Measurements from ENCODE around the gene RNF187.

RNF187 gene

GRCh38 chr1:228542376-228542775 lies 55.2 kb downstream of the RNF187 start:
- no peak for TF ChIP-seq GLIS3 (CRISPR knock-in tag; IDR thresholded peaks at IDR 0.05)
- no peak for TF ChIP-seq SNAI2 (CRISPR knock-in tag; IDR thresholded peaks at IDR 0.05)
- no peak for TF ChIP-seq ZNF70 (CRISPR knock-in tag; IDR thresholded peaks at IDR 0.05)
- no peak for TF ChIP-seq ARNTL (CRISPR knock-in tag; IDR thresholded peaks at IDR 0.05; ENCODE audit: borderline replicate concordance, low read depth)
- no peak for TF ChIP-seq RARB (CRISPR knock-in tag; IDR thresholded peaks at IDR 0.05)
- TF ChIP-seq ZNF565 (CRISPR knock-in tag; conservative IDR thresholded peaks at IDR 0.05; ENCODE audit: low read depth): no peak
- no peak for TF ChIP-seq TOX (CRISPR knock-in tag; IDR thresholded peaks at IDR 0.05; ENCODE audit: borderline replicate concordance)
- no peak for TF ChIP-seq CREB5 (CRISPR knock-in tag; IDR thresholded peaks at IDR 0.05; ENCODE audit: low read depth)
- TF ChIP-seq TCF4 (CRISPR knock-in tag; IDR thresholded peaks at IDR 0.05; ENCODE audit: borderline replicate concordance): no peak
- no peak for TF ChIP-seq PATZ1 (CRISPR knock-in tag; IDR thresholded peaks at IDR 0.05; ENCODE audit: borderline replicate concordance)
- no peak for TF ChIP-seq OSR1 (CRISPR knock-in tag; IDR thresholded peaks at IDR 0.05)
- TF ChIP-seq ZFP30 (CRISPR knock-in tag; IDR thresholded peaks at IDR 0.05): no peak
- no peak for TF ChIP-seq CSDC2 (CRISPR knock-in tag; IDR thresholded peaks at IDR 0.05)
- no peak for TF ChIP-seq TSHZ2 (CRISPR knock-in tag; IDR thresholded peaks at IDR 0.05)
- no peak for ATAC-seq

GRCh38 chr1:228542981-228543380 lies 55.8 kb downstream of the RNF187 start:
- TF ChIP-seq TSHZ2 (CRISPR knock-in tag; IDR thresholded peaks at IDR 0.05): no peak
- TF ChIP-seq ZNF565 (CRISPR knock-in tag; conservative IDR thresholded peaks at IDR 0.05; ENCODE audit: low read depth): no peak
- TF ChIP-seq RARB (CRISPR knock-in tag; IDR thresholded peaks at IDR 0.05): no peak
- no peak for TF ChIP-seq ZFP3 (CRISPR knock-in tag; IDR thresholded peaks at IDR 0.05)
- TF ChIP-seq POU6F1 (CRISPR knock-in tag; IDR thresholded peaks at IDR 0.05; ENCODE audit: borderline replicate concordance, low read depth): no peak
- no peak for TF ChIP-seq CSDC2 (CRISPR knock-in tag; IDR thresholded peaks at IDR 0.05)
- TF ChIP-seq SNAI2 (CRISPR knock-in tag; IDR thresholded peaks at IDR 0.05): no peak
- no peak for ATAC-seq

GRCh38 chr1:228543396-228543795 lies 56.2 kb downstream of the RNF187 start:
- no peak for ATAC-seq
- TF ChIP-seq ARNTL (CRISPR knock-in tag; IDR thresholded peaks at IDR 0.05; ENCODE audit: borderline replicate concordance, low read depth) (no peak), ZNF70 (CRISPR knock-in tag; IDR thresholded peaks at IDR 0.05) (no peak), ZC3H10 (CRISPR knock-in tag; IDR thresholded peaks at IDR 0.05) (no peak), PATZ1 (CRISPR knock-in tag; IDR thresholded peaks at IDR 0.05; ENCODE audit: borderline replicate concordance) (no peak), OSR1 (CRISPR knock-in tag; IDR thresholded peaks at IDR 0.05) (no peak), CREB5 (CRISPR knock-in tag; IDR thresholded peaks at IDR 0.05; ENCODE audit: low read depth) (no peak), TCF4 (CRISPR knock-in tag; IDR thresholded peaks at IDR 0.05; ENCODE audit: borderline replicate concordance) (no peak), ZFP30 (CRISPR knock-in tag; IDR thresholded peaks at IDR 0.05) (no peak), TSHZ2 (CRISPR knock-in tag; IDR thresholded peaks at IDR 0.05) (no peak), ZFP3 (CRISPR knock-in tag; IDR thresholded peaks at IDR 0.05) (no peak)

Data from SK-N-SH treated with all-trans-retinoic acid at 6 μM for 48 hours (cell line).